ENCODE measurements around the gene GAD2.

DNA sequence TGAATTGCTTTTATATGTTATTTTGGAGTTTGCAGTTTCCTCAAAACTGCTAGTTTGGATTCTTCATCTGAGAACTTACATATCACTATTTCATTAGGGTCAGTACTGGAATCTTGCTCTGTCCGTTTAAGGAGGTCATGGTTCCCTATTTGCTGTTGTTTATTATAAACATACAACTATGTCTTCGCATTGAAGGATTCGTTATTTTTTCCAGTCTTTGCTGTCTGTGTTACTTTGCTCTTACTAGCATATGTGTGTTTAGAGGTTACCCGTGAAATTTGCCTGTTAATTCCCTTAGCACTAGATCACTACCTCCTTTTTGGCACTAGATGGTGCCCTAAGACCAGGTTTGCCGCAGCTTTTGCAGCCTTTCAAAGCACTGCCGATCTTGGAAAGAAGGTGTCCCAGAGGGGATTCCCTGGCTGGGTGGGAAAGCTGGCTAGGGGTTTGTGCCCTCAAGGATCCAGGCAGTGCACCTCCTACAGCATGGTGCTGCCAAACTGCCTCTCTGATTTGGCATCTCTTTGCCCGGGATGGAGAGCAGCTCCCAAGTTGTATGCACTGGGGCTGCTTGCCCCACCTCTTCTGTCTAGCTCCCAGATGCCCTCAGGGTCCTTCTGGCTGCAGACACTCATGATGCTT is 118.5 kb downstream of the GAD2 start:
- TF ChIP-seq, protein P1, sequence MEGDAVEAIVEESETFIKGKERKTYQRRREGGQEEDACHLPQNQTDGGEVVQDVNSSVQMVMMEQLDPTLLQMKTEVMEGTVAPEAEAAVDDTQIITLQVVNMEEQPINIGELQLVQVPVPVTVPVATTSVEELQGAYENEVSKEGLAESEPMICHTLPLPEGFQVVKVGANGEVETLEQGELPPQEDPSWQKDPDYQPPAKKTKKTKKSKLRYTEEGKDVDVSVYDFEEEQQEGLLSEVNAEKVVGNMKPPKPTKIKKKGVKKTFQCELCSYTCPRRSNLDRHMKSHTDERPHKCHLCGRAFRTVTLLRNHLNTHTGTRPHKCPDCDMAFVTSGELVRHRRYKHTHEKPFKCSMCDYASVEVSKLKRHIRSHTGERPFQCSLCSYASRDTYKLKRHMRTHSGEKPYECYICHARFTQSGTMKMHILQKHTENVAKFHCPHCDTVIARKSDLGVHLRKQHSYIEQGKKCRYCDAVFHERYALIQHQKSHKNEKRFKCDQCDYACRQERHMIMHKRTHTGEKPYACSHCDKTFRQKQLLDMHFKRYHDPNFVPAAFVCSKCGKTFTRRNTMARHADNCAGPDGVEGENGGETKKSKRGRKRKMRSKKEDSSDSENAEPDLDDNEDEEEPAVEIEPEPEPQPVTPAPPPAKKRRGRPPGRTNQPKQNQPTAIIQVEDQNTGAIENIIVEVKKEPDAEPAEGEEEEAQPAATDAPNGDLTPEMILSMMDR (IDR thresholded peaks at IDR 0.05) = peak; percentile 70
- no peak for TF ChIP-seq TCF7L2 (IDR thresholded peaks at IDR 0.05; ENCODE audit: low read depth, low read length)
- TF ChIP-seq, protein P2, sequence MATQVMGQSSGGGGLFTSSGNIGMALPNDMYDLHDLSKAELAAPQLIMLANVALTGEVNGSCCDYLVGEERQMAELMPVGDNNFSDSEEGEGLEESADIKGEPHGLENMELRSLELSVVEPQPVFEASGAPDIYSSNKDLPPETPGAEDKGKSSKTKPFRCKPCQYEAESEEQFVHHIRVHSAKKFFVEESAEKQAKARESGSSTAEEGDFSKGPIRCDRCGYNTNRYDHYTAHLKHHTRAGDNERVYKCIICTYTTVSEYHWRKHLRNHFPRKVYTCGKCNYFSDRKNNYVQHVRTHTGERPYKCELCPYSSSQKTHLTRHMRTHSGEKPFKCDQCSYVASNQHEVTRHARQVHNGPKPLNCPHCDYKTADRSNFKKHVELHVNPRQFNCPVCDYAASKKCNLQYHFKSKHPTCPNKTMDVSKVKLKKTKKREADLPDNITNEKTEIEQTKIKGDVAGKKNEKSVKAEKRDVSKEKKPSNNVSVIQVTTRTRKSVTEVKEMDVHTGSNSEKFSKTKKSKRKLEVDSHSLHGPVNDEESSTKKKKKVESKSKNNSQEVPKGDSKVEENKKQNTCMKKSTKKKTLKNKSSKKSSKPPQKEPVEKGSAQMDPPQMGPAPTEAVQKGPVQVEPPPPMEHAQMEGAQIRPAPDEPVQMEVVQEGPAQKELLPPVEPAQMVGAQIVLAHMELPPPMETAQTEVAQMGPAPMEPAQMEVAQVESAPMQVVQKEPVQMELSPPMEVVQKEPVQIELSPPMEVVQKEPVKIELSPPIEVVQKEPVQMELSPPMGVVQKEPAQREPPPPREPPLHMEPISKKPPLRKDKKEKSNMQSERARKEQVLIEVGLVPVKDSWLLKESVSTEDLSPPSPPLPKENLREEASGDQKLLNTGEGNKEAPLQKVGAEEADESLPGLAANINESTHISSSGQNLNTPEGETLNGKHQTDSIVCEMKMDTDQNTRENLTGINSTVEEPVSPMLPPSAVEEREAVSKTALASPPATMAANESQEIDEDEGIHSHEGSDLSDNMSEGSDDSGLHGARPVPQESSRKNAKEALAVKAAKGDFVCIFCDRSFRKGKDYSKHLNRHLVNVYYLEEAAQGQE (IDR thresholded peaks at IDR 0.05; ENCODE audit: insufficient read depth in 1 of 2, low read depth in 2 of 2, low read length in 1 of 2) = no peak
